OCI-LY7 (cell line): ENCODE measurements around the gene DUS1L.

ENCODE experiments used
- EZH2phosphoT487 ChIP-seq: fragments of 200-600 bp; sonication (generic); IDR thresholded peaks from 2 replicates; pipeline ENCODE4 v1.6.1; 2018; ENCODE audit warnings: low read depth, borderline replicate concordance, mild to moderate bottlenecking, mixed run types, antibody characterized with exemption, low read length, moderate library complexity, mixed read lengths
- TF ChIP-seq, protein P1 (sequence below): fragments of 200-600 bp; sonication (generic); conservative IDR thresholded peaks from 2 replicates; pipeline ENCODE4 v1.5.1; 2014; ENCODE audit warnings: mild to moderate bottlenecking, antibody characterized with exemption, low read length, moderate library complexity, mixed read lengths

GRCh38 chr17:82073446-82073845 lies 7.8 kb upstream of the DUS1L start:
- TF ChIP-seq, protein P1, sequence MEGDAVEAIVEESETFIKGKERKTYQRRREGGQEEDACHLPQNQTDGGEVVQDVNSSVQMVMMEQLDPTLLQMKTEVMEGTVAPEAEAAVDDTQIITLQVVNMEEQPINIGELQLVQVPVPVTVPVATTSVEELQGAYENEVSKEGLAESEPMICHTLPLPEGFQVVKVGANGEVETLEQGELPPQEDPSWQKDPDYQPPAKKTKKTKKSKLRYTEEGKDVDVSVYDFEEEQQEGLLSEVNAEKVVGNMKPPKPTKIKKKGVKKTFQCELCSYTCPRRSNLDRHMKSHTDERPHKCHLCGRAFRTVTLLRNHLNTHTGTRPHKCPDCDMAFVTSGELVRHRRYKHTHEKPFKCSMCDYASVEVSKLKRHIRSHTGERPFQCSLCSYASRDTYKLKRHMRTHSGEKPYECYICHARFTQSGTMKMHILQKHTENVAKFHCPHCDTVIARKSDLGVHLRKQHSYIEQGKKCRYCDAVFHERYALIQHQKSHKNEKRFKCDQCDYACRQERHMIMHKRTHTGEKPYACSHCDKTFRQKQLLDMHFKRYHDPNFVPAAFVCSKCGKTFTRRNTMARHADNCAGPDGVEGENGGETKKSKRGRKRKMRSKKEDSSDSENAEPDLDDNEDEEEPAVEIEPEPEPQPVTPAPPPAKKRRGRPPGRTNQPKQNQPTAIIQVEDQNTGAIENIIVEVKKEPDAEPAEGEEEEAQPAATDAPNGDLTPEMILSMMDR: no peak
- no peak for TF ChIP-seq EZH2phosphoT487
